HG03066 (cell line): ENCODE results near the gene REM2.
"Not testable (repeated sequence)": the region's sequence is repeated elsewhere in the genome, so short reads cannot be mapped to it uniquely, and the experiment has no call there.

Experiments
- ATAC-seq: cut with Tn5 transposase; IDR thresholded peaks from one replicate; pipeline ENCODE4 v1.9.1; 2021; ENCODE audit warnings: low read depth; ENCODE audit not compliant: unreplicated experiment

Gene REM2

DNA sequence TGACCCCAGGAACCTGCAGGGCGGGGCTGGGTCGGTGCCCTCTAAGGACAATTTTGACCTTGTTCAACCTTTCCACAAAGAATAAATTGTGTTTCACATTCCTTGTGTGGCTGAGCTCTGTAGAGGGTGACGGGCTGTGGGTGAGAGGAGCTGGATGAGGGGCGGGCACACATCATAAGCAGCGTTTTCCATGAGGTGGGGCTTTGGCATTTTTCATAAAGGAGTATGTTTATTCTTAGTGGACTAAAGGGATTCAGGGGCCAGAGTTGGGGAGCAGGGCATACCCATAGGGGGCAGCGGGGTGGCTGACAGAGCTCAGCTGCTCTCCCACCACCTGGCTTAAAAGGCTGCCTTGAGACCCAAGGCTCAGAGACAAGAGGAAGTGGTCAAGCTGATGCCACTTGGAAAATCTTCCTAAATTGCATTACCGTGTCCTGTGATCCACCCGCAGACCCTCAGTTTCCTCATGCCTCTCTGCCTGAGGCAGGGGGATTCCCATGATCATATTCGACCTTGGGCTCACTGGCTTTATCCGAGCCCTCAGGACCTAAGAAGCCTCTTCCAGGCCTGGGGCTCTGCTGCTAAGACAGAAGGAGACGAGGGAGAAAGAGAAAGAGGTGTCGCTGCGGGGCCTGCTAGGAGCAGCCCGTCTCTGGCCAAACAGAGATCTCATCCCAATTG is 35.2 kb upstream of the REM2 start:
- no peak for ATAC-seq

DNA sequence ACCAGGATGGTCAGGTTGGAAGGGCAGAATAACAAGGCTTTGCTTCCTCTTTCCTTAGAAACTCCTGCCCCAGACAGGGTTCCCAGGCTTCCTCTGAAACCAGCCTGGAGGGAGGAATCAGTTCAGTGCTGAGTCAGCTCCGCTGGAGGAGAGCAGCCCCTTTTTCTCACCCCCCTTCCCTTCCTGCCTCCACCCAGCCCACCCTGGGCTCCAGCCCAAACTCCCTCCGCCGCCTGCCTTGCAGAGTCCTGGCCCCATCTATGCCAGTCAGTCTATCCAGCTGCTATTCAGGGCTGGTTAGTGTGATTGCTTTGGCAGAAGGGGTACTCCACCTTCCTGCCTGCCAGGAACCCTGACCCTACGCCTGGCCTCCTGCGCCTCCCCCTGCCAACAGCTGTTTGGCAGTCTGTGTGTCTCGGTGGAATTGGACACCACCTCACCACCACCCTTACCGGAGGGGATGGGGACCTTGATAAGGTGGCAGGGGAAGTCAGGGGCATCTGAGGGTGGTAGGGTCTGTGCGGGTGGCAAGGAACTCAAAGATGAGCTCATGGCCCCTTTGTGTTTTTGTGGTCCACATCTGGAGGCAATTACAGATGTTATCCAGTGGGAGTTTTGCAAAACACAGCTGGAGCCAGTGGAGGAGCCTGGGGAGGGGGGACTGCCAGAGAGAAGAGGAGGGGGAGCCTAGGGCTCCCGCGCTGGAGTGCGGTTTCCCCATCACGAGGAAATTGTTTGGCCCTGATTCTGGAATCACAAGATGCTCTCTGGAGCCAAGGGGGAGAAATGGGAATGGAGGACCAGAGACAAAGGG is 34.5 kb upstream of the REM2 start:
- ATAC-seq = no peak

DNA sequence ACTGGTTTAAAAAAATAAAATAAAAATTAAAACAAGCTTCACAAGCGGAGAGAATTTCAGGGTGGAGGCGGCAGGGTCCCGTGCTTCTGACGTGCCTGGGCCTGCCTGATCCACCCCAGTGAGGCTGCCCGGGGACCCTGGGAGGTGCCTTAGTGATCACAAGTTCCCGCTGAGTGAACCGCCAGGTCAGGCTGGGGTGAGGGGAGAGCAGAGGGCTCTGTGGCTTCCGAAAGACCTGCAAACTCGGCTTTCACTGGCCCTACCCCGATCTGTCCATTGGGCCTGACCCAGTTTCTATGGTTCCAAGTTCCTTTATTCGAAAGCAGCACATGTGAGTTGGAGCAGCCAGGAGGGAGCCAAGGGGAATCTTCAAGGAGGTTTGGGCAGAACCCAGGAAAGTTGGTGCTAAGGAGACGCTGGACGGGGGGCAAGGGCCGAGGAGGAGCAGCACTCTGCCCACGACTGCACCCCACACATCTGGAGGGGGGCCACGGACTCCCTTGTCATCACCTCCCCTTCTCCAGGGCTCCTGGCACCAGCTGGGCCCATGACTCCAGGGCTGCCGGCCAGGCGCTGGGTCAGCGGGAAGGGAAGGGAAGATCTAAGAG is 33.7 kb upstream of the REM2 start:
- ATAC-seq = no peak

DNA sequence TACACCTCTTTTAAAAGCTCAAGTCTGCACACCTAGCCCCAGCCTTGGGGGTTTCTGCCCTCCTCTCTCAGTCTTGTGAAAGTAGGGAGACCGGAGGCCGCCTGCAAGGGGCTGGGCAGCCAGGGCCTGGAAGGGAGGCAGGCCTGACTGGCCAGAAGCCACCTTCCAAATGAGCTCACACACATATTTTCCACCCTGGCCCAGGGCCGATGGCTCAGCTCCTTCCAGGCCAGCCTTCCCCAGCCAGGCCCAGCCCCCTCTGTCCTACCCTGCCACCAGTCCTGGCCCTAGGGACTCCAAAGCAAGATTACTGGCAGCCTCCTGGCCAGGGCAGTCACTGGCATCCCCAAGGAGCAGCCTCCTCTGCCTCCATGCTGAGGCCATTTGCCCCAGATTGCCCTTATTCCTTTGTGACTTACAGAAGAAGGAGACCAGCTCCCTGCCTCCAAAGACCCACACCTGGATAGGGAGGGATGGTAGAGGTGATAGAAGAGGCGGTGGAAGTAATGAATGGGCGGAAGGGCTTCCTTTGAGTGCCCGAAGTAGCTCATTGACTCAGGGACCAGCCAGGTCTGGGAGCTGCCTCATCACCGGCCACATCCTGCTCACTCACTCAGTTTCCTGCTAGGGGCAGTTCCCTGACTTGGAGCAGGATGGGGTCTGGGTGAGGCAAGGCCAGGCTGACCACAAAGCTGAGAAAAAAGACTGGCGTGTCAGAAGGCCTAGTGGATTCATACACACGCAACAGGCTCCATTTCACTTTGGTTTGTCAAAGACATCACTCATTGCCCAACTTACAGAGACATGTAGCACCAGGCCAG is 31.9 kb upstream of the REM2 start:
- ATAC-seq = no peak

DNA sequence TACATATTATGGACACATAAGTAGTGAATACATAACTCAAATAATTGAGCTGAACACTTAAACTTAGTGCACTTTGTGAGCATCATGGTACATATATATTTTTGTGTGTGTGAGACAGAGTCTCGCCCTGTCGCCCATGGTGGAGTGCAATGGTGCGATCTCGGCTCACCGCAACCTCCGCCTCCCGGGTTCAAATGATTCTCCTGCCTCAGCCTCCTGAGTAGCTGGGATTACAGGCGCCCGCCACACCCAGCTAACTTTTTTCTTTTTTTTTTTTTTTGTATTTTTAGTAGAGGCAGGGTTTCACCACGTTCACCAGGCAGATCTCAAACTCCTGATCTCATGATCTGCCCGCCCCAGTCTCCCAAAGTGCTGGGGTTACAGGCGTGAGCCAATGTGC is 30.8 kb upstream of the REM2 start:
- ATAC-seq = not testable (repeated sequence)

DNA sequence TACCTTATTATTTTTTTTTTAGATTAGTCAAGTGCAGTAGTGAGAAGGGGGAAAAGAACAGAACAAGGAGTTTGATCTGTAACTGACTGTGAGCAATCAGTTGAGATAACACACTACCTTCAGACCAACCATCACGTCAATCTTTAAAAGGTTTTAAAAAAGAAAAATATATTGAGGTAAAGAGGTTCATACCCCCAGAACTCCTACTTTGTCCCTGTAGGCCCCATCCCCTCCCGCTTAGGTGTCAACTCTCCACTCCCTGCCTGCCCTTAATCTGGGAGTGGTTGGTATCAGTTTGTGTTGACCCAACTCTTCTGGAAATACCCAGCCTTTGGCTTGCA is 30.5 kb upstream of the REM2 start:
- no peak for ATAC-seq

DNA sequence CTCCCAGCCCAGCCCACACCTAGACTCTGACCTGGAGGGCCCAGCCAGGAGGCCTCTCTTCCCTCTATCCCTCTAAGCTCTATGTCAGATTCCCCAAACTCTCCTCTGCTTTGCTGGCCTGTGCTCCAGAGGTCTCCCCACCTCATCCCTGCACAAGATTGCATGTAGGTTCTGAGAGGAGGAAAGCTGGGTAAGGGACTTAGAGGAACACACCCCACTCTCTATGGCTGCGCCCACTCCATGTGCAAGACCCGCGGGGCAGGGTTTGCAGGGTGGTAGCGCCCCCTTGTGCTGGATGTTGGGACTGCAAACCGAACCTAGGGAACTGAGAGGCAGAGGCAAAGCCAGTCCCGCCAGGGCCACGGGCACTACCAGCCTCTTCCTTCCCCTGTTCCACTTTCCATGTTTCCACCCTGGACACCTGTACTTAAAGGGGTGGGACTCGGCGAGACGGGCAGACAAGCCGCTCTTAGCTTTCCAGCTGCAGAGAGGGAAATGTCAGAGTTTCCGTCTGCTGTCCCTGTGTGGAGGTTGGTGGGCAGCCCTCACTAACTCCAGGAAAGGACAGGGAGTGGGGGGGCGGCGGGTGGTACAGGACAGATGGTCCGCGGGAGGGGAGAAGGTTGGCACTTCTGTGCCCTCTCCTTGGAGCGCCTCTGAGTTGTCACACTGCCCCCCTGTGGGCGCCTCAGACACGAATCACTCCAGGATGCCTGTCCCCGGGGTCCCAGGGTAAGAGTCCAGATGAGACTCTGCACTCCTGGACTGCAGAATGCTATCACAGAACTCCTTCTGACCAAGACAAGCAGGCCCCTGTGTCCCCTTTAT is 29.9 kb upstream of the REM2 start:
- no peak for ATAC-seq

DNA sequence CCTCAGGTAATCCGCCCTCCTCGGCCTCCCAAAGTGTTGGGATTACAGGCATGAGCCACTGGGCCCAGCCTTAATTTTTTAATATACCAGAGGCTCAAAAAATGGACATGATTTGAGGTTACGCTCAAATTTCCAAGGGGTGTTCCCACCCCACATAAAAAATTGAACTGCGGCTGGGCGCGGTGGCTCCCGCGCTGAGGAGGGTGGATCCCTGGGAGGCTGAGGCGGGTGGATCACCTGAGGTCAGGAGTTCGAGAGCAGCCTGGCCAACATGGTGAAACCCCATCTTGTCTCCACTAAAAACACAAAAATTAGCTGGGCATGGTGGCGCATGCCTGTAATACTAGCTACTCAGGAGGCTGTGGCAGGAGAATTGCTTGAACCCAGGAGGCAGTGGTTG is 28.7 kb upstream of the REM2 start:
- ATAC-seq = not testable (repeated sequence)

DNA sequence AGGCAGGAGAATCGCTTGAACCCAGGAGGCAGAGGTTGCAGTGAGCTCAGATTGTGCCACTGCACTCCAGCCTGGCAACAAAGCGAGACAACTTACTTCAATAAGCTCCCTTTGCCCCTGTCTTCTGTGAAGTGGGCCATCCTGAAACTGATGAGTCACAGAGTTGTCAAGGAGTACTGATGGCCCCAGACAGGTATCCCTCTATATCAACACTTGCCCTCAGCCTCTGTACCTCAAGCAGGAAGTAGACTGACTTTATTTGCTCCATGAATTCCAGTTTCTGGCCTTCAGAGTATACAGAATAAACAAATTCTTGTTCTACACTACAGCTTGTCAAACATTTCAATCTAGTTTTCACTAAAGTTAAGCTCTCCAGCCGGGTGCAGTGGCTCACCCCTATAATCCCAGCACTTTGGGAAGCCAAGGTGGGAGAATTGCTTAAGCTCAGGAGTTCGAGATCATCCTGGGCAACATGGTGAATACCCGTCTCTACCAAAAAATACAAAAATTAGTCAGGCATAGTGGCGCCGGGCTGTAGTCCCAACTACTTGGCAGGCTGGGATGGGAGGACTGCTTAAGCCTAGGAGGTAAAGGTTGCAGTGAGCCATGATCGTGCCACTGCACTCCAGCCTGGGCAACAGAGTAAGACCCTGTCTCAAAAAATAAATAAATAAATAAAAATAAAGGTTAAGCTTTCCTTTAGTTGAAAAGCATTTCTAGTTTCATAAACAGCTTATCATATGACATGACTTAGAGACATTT is 27.9 kb upstream of the REM2 start:
- no peak for ATAC-seq

DNA sequence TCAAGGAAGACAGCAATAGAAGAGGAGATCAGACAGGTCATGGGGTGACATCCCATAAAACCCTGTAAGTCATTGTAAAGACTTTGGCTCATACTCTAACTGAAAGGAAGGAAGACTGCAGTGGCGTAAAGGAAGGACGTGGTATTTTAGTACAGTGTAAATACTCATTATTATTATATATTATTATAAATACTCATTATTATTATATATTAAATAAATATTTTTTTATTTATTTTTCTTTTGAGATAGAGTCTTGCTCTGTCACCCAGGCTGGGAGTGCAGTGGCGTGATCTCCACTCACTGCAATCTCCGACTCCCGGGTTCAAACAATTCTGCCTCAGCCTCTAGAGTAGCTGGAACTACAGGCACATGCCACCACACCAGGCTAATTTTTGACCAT is 26.6 kb upstream of the REM2 start:
- no peak for ATAC-seq

DNA sequence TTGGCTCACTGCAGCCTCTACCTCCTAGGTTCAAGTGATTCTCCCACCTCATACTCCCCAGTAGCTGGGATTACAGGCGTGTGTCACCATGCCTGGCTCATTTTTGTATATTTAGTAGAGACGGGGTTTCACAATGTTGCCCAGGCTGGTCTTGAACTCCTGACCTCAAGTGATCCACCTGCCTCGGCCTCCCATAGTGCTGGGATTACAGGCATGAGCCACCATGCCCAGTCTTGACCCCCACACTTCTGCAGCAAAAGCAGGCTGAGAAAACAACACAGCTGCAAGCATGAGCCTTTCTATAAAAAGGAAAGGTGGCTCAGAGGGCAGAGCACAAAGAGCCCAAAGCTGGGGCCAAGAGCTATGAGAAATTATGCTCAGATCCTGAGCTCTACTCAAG is 22.6 kb upstream of the REM2 start:
- not testable (repeated sequence) for ATAC-seq

DNA sequence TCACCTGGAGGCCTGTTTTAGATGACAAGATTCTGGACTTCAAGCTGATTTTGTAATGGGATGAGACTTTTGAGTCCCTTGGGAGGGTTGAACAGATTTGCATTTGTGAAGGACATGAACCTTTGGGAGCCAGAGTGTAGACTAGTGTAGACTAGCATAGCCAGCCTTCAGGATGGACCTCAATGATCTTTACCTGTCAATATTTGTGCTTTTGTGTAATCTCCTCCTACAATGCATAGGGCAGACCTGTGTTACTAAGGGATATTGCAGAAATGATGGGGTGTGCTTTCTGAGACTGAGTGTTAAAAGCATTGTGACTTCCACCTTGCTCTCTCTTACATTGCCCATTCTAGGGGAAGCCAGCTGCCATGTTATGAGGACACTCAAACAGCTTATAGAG is 21.4 kb upstream of the REM2 start:
- no peak for ATAC-seq

DNA sequence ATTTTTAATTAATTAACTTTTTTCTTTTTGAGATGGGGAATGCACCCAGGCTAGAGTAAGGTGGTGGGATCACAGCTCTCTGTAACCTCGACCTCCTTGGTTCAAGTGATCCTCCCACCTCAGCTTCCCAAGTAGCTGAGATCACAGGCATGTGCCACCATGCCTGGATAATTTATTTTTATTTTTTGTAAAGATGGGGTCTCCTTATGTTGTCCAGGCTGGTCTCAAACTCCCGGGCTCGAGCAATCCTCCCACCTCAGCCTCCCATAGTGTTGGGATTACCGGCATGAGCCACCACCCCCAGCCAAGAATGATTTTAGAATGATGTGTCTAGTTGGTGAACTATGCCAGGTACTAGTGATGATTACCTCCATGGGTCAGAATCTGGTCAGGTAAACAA is 18.0 kb upstream of the REM2 start:
- no peak for ATAC-seq

DNA sequence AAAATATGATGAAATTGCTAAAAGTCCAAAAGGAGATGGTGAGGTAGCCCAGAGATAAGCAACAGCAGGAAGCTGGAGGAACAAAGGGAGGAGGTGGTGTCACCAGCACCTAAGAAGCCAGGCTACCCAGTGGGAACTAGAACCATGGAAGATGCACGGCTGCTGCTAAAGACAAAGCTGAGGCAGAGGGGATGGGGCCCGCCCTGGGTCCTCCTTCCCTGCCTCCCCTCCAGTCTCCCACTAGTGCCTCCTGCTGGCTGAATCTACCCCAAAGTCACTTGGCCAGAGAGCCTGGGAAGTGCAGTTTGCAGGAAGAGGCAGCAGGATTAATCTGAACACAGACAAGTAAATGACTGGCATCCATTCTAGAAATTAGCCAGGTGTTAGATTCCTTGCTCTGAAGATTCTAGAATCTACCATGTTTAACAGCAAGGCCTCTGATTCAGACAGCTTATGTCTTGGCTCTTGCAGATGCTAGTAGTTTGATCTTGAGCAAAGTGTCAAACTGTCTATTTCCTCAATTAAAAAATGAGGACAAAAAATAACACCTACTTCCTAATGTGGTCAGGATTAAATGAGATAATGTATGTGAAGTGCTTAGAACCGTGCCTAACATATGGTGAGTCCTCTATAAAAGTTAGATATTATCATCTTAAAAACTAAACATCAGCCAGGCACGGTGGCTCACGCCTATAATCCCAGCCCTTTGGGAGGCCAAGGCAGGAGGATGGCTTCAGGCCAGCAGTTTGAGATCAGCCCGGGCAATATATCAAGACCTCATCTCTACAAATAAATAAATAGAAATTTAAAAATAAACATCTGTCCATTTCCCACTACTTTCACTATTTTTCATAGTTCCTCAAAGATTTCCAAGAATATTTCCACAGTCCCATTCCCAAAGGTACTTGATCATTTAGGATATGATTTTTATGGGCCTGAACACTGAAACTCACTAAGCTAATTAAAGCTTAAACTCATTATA is 17.3 kb upstream of the REM2 start:
- ATAC-seq = no peak

DNA sequence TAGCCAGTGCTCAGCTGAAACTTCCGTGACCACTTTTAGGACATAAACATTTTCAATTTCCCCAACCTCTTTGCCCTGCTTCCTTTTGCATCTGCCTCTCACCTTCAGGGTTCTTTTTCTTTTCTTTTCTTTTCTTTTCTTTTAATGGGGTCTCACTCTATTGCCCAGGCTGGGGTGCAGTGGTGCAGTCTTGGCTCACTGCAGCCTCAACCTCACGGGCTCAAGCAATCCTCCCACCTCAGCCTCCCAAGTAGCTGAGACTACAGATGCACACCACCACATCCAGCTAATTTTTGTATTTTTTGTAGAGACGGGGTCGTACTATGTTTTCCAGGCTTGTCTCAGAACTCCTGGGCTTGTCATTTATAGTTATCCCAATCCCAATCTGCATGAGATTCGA is 16.1 kb upstream of the REM2 start:
- ATAC-seq = no peak

DNA sequence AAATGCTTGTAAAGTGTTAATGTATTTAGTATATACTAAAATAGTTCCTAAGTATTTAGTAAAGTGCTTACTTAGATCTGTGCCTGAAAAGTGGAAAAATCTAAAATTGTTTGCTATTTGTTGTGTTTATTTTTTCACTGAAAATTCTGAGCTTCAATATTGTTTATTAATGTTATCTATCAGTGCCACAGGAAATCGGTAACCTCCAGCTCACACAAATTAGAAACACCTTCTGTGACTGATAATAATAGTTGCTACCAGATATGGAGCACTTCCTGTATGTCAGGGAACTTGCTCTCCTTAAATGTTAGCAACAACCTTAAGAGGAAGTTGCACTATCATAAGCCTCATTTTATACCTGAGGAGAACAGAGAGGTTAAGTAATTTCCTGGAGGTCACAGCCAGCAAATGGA is 12.2 kb upstream of the REM2 start:
- peak; percentile 39 for ATAC-seq

DNA sequence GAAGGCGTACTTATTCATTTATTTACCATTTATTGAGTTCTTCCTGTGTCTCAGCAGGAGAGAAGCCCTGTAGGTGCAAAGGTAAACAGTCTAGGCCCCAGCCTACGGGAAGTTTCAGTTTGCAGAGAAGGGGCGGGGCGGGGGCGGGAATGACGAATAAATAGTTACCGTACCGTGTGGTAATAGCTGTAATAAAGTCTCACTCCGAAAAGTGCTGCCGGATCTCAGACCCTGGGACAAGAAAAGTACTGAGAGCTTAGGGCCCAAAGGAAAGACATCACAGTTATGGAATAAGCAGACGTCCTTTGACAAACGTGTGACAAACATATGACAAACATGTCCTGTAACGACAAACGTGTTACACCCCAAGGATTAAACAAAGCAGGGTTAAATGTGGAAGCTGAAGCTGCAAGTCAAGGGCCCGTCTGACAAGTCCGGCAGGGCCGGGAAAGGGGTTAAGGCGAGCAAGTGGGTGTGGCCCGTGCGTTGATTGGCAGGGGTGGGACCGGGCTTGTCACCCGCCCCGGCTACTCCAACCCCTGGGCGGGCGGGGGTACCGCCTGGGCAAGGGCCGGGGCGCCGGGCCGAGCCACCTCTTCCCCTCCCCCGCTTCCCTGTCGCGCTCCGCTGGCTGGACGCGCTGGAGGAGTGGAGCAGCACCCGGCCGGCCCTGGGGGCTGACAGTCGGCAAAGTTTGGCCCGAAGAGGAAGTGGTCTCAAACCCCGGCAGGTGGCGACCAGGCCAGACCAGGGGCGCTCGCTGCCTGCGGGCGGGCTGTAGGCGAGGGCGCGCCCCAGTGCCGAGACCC is 11.6 kb upstream of the REM2 start, which contains the start of gene LRP10:
Gene LRP10 (plus strand): TSS at position 517 of the 809 bp plus-strand sequence. CDS start 564 bp downstream, outside the sequence.
- peak; percentile 77 for ATAC-seq
